Measurements from ENCODE around the gene OR6B1. TPM values are rescaled to one million over a fixed set of nuclear protein-coding genes. Genes with fewer than 3 reads are reported as not detected.

OR6B1 gene
- total and polyA plus RNA-seq, 2 experiments from 2014 or later, result not detected

DNA sequence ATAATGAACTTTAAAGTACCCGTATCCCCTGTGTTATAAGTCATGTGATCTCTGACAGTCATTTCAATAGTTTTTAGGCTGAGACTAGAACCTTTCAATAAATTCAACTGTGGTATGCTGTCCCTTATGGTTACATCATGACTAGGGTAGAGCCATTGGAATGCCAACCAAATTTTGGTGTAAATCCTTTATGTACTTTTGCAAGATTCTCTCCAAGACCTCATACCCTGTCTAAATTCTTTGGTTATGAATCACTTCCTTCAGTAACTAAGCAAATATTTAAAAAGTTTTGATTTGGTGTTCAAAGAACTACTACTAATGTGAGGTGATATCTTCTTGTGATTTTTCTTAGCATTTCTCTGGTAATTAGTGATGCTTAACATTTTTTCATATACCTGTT is 20.8 kb upstream of the OR6B1 start:
- Mint-ChIP-seq H3K36me3 (ENCODE audit: low read depth) (no peaks in the 10 kb centered on the region), H3K27ac (no peak overlapping the region), H3K4me1 (no peaks in the 10 kb centered on the region), H3K27me3 (ENCODE audit: insufficient read depth, low read depth, poor library complexity) (no peaks in the 10 kb centered on the region), H3K4me3 (no peak overlapping the region), H3K9me3 (no peaks in the 10 kb centered on the region)
- H3K9me2 ChIP-seq (ENCODE audit: insufficient read depth), result peaks cover 19% of the 10 kb centered on the region
- no peak overlapping the region for H3K4me3 ChIP-seq
- H3K4me2 ChIP-seq, result no peak overlapping the region
- DNase-seq (ENCODE audit: low spot score) (no peak), ATAC-seq (no peak)
- H3K4me1 ChIP-seq (ENCODE audit: insufficient read depth), result no peaks in the 10 kb centered on the region
- H3K27me3 ChIP-seq (ENCODE audit: insufficient read depth), result no peaks in the 10 kb centered on the region
- H3K79me2 ChIP-seq (replicated peaks; ENCODE audit: insufficient read depth), result no peaks in the 10 kb centered on the region
- no peaks in the 10 kb centered on the region for H3F3A ChIP-seq (replicated peaks; ENCODE audit: low read depth)
- TF ChIP-seq ETS1 (IDR thresholded peaks at IDR 0.05) (no peak), ZNF331 (CRISPR knock-in tag; IDR thresholded peaks at IDR 0.05; ENCODE audit: low read depth) (no peak), CTCF (conservative IDR thresholded peaks at IDR 0.05; ENCODE audit: low read depth in 2 of 2) (no peak), STAT1 (IDR thresholded peaks at IDR 0.05; ENCODE audit: unreplicated experiment) (no peak), POLR2AphosphoS5 (IDR thresholded peaks at IDR 0.05; ENCODE audit: low read depth) (no peak), EZH2 (IDR thresholded peaks at IDR 0.05; ENCODE audit: low read depth, unreplicated experiment) (no peak), NANOG (IDR thresholded peaks at IDR 0.05; ENCODE audit: borderline replicate concordance) (no peak), ZNF114 (CRISPR knock-in tag; IDR thresholded peaks at IDR 0.05) (no peak), EZH2phosphoT487 (IDR thresholded peaks at IDR 0.05; ENCODE audit: unreplicated experiment) (no peak), JUNB (IDR thresholded peaks at IDR 0.05; ENCODE audit: unreplicated experiment) (no peak)
- H2AFZ ChIP-seq, result no peak overlapping the region
- H3K36me3 ChIP-seq (ENCODE audit: insufficient read depth), result no peaks in the 10 kb centered on the region
- no peaks in the 10 kb centered on the region for H4K20me1 ChIP-seq (replicated peaks; ENCODE audit: insufficient read depth)
- H3K27ac ChIP-seq (ENCODE audit: low read depth), result no peak overlapping the region

DNA sequence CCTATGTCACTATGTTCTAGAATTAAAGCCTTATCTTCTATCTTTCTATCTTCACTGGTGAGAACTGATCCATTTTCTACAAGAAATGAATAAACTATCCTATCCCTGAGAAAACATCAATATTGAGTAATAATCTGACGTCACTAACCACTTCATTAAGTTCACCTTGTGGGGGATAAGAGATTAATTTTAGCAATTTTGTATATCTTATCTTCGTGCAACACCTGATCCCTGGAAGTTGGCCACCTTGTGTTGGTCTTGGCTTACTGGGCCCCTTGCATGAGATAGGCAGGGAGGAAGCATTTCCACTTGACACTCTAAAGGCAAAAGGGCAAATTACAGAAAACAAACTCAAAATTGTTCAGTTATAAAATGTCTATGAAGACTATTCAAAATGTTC is 20.1 kb upstream of the OR6B1 start:
- ATAC-seq, result no peak
- Mint-ChIP-seq H3K9me3 (no peaks in the 10 kb centered on the region), H3K36me3 (ENCODE audit: low read depth) (no peaks in the 10 kb centered on the region), H3K27ac (no peak overlapping the region), H3K4me3 (no peak overlapping the region), H3K27me3 (ENCODE audit: insufficient read depth, low read depth, poor library complexity) (no peaks in the 10 kb centered on the region), H3K4me1 (no peaks in the 10 kb centered on the region)
- no peaks in the 10 kb centered on the region for H3K27me3 ChIP-seq (ENCODE audit: insufficient read depth)
- no peaks in the 10 kb centered on the region for H3K36me3 ChIP-seq (ENCODE audit: insufficient read depth)
- H4K20me1 ChIP-seq (replicated peaks; ENCODE audit: insufficient read depth), result no peaks in the 10 kb centered on the region
- H3K4me2 ChIP-seq, result no peak overlapping the region
- no peaks in the 10 kb centered on the region for H3F3A ChIP-seq (replicated peaks; ENCODE audit: low read depth)
- H3K79me2 ChIP-seq (replicated peaks; ENCODE audit: insufficient read depth), result no peaks in the 10 kb centered on the region
- no peak for DNase-seq (ENCODE audit: low spot score)
- H3K4me1 ChIP-seq (ENCODE audit: insufficient read depth), result no peaks in the 10 kb centered on the region
- no peak overlapping the region for H3K4me3 ChIP-seq
- H2AFZ ChIP-seq, result no peak overlapping the region
- H3K9me2 ChIP-seq (ENCODE audit: insufficient read depth), result peaks cover 17% of the 10 kb centered on the region; the same call in 1 of the 2 replicates
- H3K27ac ChIP-seq (ENCODE audit: low read depth), result no peak overlapping the region
- TF ChIP-seq CTCF (conservative IDR thresholded peaks at IDR 0.05; ENCODE audit: low read depth in 2 of 2) (no peak), ETS1 (IDR thresholded peaks at IDR 0.05) (no peak), POLR2AphosphoS5 (IDR thresholded peaks at IDR 0.05; ENCODE audit: low read depth) (no peak), JUNB (IDR thresholded peaks at IDR 0.05; ENCODE audit: unreplicated experiment) (no peak), EZH2phosphoT487 (IDR thresholded peaks at IDR 0.05; ENCODE audit: unreplicated experiment) (no peak), ZNF114 (CRISPR knock-in tag; IDR thresholded peaks at IDR 0.05) (no peak)
- TF ChIP-seq, protein P1, sequence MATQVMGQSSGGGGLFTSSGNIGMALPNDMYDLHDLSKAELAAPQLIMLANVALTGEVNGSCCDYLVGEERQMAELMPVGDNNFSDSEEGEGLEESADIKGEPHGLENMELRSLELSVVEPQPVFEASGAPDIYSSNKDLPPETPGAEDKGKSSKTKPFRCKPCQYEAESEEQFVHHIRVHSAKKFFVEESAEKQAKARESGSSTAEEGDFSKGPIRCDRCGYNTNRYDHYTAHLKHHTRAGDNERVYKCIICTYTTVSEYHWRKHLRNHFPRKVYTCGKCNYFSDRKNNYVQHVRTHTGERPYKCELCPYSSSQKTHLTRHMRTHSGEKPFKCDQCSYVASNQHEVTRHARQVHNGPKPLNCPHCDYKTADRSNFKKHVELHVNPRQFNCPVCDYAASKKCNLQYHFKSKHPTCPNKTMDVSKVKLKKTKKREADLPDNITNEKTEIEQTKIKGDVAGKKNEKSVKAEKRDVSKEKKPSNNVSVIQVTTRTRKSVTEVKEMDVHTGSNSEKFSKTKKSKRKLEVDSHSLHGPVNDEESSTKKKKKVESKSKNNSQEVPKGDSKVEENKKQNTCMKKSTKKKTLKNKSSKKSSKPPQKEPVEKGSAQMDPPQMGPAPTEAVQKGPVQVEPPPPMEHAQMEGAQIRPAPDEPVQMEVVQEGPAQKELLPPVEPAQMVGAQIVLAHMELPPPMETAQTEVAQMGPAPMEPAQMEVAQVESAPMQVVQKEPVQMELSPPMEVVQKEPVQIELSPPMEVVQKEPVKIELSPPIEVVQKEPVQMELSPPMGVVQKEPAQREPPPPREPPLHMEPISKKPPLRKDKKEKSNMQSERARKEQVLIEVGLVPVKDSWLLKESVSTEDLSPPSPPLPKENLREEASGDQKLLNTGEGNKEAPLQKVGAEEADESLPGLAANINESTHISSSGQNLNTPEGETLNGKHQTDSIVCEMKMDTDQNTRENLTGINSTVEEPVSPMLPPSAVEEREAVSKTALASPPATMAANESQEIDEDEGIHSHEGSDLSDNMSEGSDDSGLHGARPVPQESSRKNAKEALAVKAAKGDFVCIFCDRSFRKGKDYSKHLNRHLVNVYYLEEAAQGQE (IDR thresholded peaks at IDR 0.05; ENCODE audit: unreplicated experiment), result no peak
